RCC 7860 (cell line): ENCODE measurements around the gene SMTN.

Experiments
- DNase-seq: peaks from one replicate; pipeline ENCODE4 v3.0.0-alpha.2; 2015; ENCODE audit warnings: low spot score
- FAIRE-seq: peaks from 2 replicates; lab custom pipeline; 2012; peaks lifted over from hg19 to GRCh38; lab: Jason Lieb, UNC

Gene SMTN

GRCh38 chr22:31124811-31125465, 43.8 kb downstream of the SMTN start:
- FAIRE-seq, result no peak
- DNase-seq, result no peak

GRCh38 chr22:31125521-31126117, 44.5 kb downstream of the SMTN start:
- DNase-seq, result no peak

GRCh38 chr22:31126128-31126868, 45.2 kb downstream of the SMTN start:
- no peak for FAIRE-seq
- no peak for DNase-seq

More at GRCh38 chr22:31125521-31126117, 44.5 kb downstream of the SMTN start:
- no peak for FAIRE-seq

GRCh38 chr22:31126869-31127175, 45.7 kb downstream of the SMTN start:
- FAIRE-seq (no peak), DNase-seq (no peak)

GRCh38 chr22:31127181-31127772, 46.2 kb downstream of the SMTN start:
- FAIRE-seq, result no peak
- no peak for DNase-seq

GRCh38 chr22:31128156-31128555, 47.0 kb downstream of the SMTN start:
- FAIRE-seq (no peak), DNase-seq (no peak)

- no peak for FAIRE-seq
- DNase-seq, result no peak
Measured at GRCh38 chr22:31130873-31131272, 49.8 kb downstream of the SMTN start.

GRCh38 chr22:31133911-31134310, 52.8 kb downstream of the SMTN start:
- DNase-seq, result no peak

GRCh38 chr22:31134688-31135087, 53.6 kb downstream of the SMTN start:
- DNase-seq, result no peak
- no peak for FAIRE-seq

More at GRCh38 chr22:31133911-31134310, 52.8 kb downstream of the SMTN start:
- FAIRE-seq, result no peak

GRCh38 chr22:31135706-31136105, 54.6 kb downstream of the SMTN start:
- DNase-seq, result no peak
- no peak for FAIRE-seq

GRCh38 chr22:31136155-31136554, 55.0 kb downstream of the SMTN start:
- FAIRE-seq, result no peak
- no peak for DNase-seq

- DNase-seq (no peak), FAIRE-seq (no peak)
Measured at GRCh38 chr22:31136711-31137110, 55.6 kb downstream of the SMTN start.

- DNase-seq (no peak), FAIRE-seq (no peak)
Measured at GRCh38 chr22:31137721-31138120, 56.6 kb downstream of the SMTN start.

- FAIRE-seq, result no peak
- DNase-seq, result no peak
Measured at GRCh38 chr22:31138126-31138525, 57.0 kb downstream of the SMTN start.

GRCh38 chr22:31139066-31139465, 57.9 kb downstream of the SMTN start:
- FAIRE-seq, result no peak

GRCh38 chr22:31139866-31140716, 59.0 kb downstream of the SMTN start, which contains the start of gene PLA2G3:
Gene PLA2G3 (minus strand): TSS chr22:31140508. CDS start chr22:31140354, 154 bp downstream.
- DNase-seq (no peak), FAIRE-seq (no peak)

More at GRCh38 chr22:31139066-31139465, 57.9 kb downstream of the SMTN start:
- DNase-seq, result no peak

- FAIRE-seq (no peak), DNase-seq (no peak)
Measured at GRCh38 chr22:31140746-31141145, 59.6 kb downstream of the SMTN start.

GRCh38 chr22:31141551-31141950, 60.4 kb downstream of the SMTN start:
- DNase-seq, result no peak
- no peak for FAIRE-seq

- DNase-seq, result no peak
- no peak for FAIRE-seq
Measured at GRCh38 chr22:31142285-31142684, 61.2 kb downstream of the SMTN start.

- FAIRE-seq (no peak), DNase-seq (no peak)
Measured at GRCh38 chr22:31143038-31143437, 61.9 kb downstream of the SMTN start.

- FAIRE-seq, result no peak
- DNase-seq, result no peak
Measured at GRCh38 chr22:31143537-31143936, 62.4 kb downstream of the SMTN start.
